Forelimb muscle (tissue), 1 donor: Measurements from ENCODE around the gene SHANK2. TPM values are rescaled to one million over a fixed set of nuclear protein-coding genes. Genes with fewer than 3 reads are reported as not detected.

Source experiments
- DNase-seq: peaks from one replicate; pipeline ENCODE4 v3.0.0-alpha.2; 2013; ENCODE audit warnings: low read depth
- polyA plus RNA-seq: library from polyadenylated mRNA; unstranded; fragments of 120-200 nt; gene quantifications from one replicate; pipeline ENCODE4 v1.2.1, GENCODE V29; 2013; ENCODE audit not compliant: insufficient read length

SHANK2 gene
- polyA plus RNA-seq, 1 donor, result 1.3 TPM

- DNase-seq, result no peak
These were observed 17.5 kb upstream of the SHANK2 start for GRCh38 chr11:71269603-71270511.

GRCh38 chr11:71268706-71269321, 16.4 kb upstream of the SHANK2 start:
- no peak for DNase-seq

GRCh38 chr11:71267807-71268421, 15.5 kb upstream of the SHANK2 start:
- DNase-seq, result no peak

GRCh38 chr11:71266114-71266833, 13.9 kb upstream of the SHANK2 start:
- no peak for DNase-seq

- DNase-seq, result no peak
These were observed 13.2 kb upstream of the SHANK2 start for GRCh38 chr11:71265559-71266092.

- no peak for DNase-seq
These were observed 11.0 kb upstream of the SHANK2 start for GRCh38 chr11:71263386-71263785.

GRCh38 chr11:71255800-71256479, 3.6 kb upstream of the SHANK2 start:
- DNase-seq, result no peak

GRCh38 chr11:71255323-71255722, 2.9 kb upstream of the SHANK2 start:
- no peak for DNase-seq

- no peak for DNase-seq
These were observed 1.4 kb upstream of the SHANK2 start for GRCh38 chr11:71253794-71254193.

GRCh38 chr11:71252770-71253730, 673 bp upstream of the SHANK2 start:
- DNase-seq, result no peak

GRCh38 chr11:71251761-71252268, 562 bp downstream of the SHANK2 start:
- no peak for DNase-seq

- DNase-seq, result no peak
These were observed 1.1 kb downstream of the SHANK2 start for GRCh38 chr11:71251151-71251721.

- DNase-seq, result no peak
These were observed 1.7 kb downstream of the SHANK2 start for GRCh38 chr11:71250523-71251150.

GRCh38 chr11:71249301-71249700, 3.1 kb downstream of the SHANK2 start:
- no peak for DNase-seq

GRCh38 chr11:71248656-71249055, 3.7 kb downstream of the SHANK2 start:
- DNase-seq, result no peak

GRCh38 chr11:71248251-71248570, 4.2 kb downstream of the SHANK2 start:
- DNase-seq, result no peak

- no peak for DNase-seq
These were observed 4.7 kb downstream of the SHANK2 start for GRCh38 chr11:71247551-71248250.

GRCh38 chr11:71246559-71246958, 5.8 kb downstream of the SHANK2 start:
- DNase-seq, result no peak
